GM19463 (cell line): ENCODE data around the gene PLD5.
"Not testable (repeated sequence)": the region's sequence is repeated elsewhere in the genome, so short reads cannot be mapped to it uniquely, and the experiment has no call there.

Source experiments
- ATAC-seq: cut with Tn5 transposase; IDR thresholded peaks from one replicate; pipeline ENCODE4 v1.9.1; 2021; ENCODE audit warnings: mild to moderate bottlenecking, moderate library complexity; ENCODE audit not compliant: unreplicated experiment

The PLD5 gene

DNA sequence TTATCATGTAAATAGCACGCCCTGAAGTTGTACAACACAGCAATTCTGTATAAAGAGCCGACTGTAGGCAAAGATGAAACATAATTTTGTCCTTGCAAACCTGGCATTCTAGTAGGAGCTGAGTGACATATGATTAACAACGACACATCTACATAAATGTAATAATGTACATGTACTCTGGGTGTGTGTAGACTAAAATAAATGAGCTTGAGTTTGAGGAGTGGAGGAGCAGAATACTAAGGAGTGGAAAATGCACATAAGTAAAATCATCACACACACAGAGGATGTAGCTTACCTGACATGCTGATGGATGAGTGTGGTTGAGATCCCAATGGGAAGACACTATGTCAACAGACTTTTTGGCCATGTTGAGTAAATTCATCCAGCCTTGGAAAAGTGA lies 236.4 kb downstream of the PLD5 start:
- not testable (repeated sequence) for ATAC-seq

DNA sequence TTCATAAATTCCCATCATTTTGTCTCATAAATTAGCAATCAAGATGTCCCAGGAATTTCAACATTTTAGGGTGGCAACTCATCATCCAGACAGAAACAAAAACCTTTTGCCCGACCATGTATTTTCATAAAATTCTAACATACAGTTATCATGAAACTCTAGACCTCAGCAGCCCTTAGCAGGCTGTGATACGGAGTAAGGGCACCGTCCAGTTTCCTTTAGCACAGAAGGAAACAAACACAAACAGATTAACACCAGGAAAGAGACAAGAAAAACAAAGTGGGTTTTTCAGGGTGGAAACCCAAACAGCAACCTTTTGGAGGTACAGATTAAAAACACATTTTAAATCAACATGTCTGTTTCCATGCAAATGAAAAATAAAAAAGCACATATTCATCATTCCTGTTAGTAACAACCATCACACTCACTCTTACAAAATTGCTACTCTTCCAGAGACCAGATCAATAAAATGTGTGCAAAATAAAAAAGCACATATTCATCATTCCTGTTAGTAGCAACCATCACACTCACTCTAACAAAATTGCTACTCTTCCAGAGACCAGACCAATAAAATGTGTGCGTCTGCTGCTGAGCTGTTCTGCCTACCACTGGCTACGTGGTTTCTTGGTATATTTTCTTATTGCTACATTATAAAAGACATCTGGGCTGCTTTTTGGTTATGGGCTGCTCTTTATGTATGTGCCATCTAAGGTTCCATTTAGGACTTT lies 241.6 kb downstream of the PLD5 start:
- ATAC-seq = not testable (repeated sequence)

DNA sequence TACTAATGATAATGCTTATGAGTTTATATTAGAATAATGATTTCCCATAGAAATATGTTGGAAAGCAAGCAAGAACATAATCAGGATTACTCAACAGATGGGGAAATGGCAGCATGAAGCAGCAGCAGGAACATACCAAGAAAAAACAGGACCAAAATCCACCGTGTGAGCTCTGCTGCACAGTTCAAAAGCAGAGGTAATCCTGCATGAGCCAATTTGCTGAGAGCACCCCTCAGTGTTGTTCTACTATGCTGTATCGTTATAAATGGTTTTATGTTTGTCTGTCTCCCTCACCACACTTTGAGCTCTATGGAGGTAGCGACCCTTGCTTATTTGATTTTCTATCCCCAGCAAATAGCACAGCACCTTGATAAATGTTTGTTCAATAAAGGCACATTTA lies 246.1 kb downstream of the PLD5 start:
- not testable (repeated sequence) for ATAC-seq

DNA sequence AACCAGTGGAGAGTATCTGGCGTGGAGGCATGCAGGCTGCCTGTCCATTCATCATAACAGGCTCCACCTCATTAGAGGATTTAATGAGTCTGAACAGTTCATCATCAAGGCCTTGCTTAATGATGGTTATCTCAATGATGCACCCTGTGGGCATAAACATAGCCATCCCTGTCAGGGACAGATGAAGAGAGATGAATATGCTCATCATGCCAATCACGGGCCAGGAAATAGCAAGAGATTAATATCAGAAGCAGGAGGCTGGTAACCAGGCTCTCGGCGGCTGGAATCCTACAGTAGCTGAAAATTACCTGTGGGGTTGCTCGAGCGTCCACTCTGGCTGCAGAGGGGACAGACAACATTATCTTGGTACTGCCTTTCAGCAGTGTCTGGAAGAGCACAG lies 247.7 kb downstream of the PLD5 start:
- ATAC-seq = not testable (repeated sequence)

DNA sequence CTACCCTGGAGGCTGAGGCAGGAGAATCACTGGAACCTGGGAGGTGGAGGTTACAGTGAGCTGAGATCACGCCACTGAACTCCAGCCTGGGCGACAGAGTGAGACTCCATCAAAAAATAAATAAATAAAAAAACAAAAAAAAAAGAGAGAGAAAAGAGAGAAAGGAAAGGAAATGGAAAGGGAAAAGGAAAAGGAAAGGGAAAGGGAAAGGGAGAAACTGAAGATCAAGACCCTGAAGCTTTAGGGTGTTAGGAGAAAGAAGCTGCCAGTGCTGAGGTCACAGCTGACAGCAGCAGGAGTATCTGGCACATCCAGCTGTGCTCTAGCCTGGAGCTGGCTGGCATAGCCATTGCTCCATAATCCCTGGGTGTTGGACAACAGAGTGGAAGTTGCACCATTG lies 257.5 kb downstream of the PLD5 start:
- ATAC-seq = not testable (repeated sequence)

DNA sequence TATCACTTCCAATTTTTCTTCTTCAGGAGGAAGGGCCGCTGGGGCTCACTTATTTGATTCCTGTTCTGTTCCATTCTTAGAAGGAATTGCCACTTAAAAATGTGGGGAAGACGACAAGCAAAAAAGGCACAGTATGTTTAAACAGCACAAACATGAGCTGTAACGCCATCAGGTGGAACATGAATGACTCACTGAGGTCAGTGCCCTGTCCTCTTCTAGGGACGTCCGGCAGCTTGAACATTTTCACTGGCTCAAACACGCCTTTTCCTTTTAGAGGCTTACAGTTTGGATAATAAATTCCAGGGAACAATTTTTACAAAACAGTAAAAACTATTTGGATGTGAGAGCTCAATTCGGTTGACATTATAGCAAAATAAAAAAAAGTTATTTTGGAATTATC lies 260.1 kb downstream of the PLD5 start:
- ATAC-seq = not testable (repeated sequence)

DNA sequence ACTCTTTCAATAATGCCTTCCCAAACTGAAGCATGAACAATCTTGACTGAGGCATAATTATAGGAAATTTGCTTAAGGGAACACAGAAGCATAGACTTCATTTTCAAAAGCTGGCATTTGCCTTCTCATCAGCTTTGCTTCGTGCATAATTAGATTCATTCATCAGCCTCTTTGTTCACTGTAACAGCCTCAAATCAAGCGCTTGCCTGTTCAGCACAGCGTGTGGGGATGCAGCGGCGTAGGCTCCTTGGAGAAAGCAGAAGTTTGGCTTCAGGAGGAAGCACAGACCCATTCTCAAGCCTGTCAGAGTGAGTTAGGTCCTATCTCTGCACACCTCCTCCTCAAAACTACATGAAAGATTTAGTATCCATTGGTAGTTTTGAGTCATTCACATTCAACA lies 279.2 kb downstream of the PLD5 start:
- no peak for ATAC-seq

DNA sequence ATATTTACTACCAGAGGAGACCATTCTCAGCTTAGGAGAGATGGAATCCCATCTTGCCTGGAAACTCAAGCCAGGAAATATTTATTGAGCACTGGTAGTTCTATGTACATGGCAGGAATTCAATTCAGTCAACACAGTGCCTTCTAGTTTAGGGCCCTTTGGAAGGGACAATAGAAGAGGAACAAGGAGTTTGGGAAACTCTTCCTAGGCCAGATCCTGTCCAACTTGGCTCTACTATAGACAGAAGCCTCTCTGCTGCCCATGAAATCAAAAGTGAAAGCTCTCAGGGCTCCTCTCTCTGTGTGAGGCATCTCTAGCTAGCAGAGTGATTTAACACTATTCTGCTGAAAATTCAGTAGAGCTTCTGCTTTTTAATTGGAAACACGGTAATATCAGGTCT lies 281.0 kb downstream of the PLD5 start:
- peak; percentile 94 for ATAC-seq

DNA sequence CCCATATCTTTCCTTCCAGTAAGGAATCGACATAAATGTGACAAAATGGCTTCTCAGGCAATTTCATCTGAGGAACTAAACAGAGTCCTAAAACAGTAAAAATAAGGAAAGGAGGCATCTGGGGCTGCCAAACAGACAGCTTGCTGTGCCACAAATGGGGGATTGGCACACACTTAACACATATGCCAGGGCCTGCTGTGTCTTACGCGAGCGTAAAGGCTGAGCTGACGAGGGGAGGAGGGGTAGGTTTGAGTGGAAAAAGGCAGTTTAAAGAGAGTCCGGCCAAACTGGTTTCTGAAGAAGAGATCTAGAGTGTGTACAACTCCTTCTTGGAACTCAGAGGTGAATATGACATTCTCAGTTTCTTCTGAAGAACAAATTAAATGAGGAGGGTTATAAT lies 281.5 kb downstream of the PLD5 start:
- ATAC-seq = no peak

DNA sequence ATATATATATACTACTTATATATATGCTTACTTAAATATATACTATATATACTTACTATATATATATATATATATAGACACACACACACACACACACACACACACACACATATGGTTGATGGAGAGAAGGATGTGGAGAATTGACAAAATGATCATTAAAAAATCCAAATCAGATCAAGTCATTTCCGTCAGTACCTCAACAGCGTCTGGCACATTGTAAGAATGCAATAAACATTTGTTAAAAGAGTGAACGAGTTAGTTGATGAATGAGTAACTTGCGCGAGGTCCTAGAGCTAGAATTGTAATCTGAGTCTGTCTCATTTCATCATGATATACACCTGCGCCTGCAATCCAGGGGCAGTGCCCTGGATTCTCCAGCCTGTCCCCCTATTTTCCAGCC lies 282.6 kb downstream of the PLD5 start:
- no peak for ATAC-seq

DNA sequence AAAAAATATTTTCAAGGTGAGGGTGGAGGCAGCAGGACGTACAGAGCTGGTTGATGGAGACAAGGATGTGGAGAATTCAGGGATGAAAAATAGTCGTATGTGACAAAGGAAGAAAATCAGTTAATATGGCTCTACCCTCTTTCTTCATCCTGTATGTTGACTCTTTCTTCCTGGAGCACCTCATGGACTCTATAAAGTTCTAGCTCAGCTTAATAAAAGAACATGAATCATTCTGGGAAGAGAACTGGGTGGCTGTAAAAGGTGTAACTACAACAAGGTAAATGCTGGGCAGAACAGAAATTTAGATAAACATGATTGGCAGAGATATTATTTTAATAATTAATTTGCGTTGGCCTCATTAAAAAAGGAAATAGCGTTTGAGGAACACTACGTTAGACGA lies 283.8 kb downstream of the PLD5 start:
- no peak for ATAC-seq

DNA sequence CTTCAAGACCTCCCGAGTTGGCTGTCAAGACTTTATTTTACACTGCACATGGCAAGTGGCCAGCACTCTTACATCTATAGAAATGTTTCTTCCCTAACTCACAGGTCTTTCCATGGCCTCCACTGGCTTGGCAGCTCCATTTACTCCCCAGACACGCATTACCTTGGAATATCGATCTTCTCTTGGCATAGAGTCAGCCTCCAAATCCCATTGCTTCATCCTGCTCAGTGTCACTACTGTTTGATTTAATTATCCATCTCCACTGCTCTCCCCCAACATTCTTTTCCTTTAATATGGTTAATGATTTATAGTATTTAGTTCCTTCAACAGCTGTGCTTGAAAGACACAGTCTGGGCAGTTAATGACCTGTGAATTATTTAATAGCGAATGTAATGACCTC lies 284.4 kb downstream of the PLD5 start:
- ATAC-seq = no peak

DNA sequence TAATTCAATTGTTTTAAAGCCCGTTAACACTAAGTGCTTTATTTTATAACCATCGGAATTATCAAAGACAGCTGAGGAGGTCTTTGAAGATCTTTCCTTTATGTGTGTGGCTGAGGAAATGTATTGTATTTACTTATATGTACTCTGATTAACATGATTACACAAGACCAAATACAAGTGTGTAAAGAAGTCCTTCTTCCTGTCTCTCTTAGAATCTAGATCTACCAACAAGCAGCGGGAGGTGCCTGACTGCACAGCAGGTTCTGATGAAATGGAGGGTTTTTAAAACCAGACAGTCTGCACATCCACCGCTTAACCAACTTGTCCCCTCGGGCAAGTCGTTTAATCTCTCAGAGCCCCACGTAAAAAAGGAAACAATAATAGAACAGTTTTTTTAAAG lies 285.1 kb downstream of the PLD5 start:
- no peak for ATAC-seq

DNA sequence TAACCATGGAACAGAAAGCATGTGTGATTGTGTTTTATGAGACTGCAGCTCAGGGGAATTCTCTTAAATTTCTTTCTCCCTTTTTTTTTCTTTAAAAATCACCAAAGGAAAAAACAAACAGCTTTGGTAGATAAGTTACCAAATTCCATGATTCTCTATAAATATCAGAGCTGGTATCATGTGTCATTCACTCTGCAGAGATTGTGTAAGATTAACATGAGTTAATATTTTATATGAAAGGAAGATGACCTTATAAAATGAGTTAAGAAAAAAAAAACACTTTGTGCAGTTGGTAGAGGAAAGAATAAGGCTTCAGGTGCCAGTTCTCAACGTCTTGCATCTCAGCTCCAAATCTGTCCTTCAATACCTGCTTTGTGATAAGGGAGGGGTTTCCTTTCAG lies 287.4 kb downstream of the PLD5 start:
- no peak for ATAC-seq

DNA sequence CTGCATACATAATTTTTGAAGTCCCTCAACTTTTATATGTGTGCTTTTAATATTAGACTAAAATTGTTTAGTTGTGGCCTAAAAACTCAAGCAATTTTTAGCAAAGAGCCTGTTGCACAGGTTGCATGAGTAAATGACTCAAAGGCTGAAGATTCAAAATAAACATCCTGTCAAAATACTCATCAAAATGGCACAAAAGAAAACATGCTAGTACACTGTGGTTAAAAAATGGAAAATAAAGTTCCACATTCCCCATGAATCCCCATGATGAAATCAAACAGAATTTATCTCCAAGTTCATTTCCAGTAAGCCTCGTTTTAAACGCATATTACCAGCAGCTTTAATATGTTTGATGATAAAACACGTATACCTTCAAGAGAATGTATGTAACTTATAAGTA lies 295.5 kb downstream of the PLD5 start:
- no peak for ATAC-seq

DNA sequence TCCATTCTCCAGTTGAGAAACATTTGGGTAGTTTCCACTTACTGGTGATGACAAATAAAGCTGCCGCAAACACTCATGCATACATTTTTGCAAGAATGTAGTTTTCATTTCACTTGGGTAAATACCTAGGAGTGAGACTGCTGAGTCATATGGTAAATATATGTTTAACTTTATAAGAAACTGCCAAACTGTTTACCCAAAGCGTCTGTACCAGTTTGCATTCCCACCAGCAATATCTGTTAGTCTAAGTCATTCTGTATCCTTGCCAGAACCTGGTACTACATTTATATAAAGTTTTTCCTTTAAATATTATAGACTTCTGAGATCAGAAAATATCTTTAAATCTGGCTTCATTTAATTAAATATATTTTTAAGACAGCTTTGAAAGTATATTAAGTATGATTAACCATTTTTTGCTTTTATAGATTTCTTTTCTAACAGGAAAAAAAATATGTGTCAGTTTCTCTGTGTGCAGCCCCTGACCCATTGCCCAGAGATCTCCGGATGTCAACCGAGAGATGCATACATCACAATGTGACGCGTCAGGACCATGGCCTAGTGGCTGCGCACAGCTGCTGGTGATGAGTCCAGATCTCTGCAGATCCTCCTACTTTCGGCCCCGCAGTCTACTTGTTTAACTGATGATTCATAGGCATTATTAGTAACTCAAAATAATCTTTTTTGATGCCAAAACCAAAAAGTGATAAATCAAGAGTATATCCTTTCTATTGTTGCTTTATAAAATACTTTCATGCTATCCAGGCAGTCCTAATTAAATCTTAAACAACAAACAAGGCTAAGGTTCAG lies 298.5 kb downstream of the PLD5 start:
- ATAC-seq = peak; percentile 66

DNA sequence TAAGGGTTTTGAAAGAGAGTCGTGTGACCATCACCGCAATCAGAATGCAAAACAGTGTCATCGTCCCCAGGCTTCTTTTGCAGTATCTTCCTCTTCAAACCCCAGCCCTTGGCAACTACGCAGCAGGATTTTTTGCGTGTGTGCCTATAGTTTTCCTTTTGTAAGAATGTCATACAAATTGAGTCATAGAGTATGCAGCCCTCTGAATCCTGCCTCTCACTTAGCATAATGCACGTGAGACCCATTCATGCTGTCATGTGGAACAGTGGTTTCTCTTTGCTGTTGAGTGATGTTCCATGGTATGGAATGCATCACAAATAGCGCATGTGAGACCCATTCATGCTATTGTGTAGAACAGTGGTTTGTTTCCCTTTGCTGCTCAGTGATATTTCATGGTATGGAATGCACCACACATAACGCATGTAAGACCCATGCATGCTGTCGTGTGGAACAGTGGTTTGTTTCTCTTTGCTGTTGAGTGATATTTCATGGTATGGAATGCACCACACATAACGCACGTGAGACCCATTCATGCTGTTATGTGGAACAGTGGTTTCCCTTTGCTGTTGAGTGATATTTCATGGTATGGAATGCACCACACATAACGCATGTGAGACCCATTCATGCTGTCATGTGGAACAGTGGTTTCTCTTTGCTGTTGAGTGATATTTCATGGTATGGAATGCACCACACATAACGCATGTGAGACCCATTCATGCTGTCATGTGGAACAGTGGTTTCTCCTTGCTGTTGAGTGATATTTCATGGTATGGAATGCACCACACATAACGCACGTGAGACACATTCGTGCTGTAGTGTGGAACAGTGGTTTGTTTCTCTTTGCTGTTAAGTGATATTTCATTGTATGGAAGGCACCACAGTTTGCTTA lies 299.4 kb downstream of the PLD5 start:
- ATAC-seq = not testable (repeated sequence)

DNA sequence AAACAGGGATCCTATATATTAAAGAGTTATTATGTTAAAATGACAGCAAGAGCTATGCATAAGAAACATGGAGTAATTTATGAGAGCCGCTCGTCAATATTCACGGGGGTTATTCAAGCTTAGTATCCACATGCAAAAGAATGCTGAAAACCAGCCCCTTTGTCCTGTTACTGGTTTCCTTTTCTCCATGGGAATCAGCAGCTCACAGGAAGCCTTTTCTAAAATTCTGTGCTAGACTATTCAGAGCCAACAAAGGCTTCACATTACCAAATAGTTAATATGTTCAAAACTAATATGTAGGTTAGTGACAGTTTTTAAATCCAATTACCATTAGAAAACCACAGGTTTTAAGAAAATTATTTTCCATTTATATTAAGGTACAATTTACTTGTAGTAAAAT lies 300.0 kb downstream of the PLD5 start:
- no peak for ATAC-seq

DNA sequence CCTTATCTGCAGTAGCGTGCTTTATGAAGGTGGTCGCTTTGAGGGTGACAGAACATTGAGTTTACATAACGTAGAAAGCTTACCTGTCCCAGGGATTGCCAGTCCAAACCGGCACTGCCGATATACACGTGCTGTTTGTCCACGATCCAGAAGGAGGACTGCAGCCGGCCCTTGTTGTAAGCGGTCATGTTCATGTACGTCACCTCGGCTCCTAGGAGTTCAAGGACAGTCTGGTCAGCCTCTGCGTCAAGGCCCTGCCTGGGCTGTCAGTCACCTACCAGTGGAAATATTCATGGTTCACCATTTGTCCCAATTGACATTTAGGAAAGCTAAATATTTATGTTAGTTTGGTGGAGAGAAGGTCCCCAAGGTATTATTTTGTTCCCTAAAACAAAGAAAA lies 304.6 kb downstream of the PLD5 start:
- ATAC-seq = no peak

DNA sequence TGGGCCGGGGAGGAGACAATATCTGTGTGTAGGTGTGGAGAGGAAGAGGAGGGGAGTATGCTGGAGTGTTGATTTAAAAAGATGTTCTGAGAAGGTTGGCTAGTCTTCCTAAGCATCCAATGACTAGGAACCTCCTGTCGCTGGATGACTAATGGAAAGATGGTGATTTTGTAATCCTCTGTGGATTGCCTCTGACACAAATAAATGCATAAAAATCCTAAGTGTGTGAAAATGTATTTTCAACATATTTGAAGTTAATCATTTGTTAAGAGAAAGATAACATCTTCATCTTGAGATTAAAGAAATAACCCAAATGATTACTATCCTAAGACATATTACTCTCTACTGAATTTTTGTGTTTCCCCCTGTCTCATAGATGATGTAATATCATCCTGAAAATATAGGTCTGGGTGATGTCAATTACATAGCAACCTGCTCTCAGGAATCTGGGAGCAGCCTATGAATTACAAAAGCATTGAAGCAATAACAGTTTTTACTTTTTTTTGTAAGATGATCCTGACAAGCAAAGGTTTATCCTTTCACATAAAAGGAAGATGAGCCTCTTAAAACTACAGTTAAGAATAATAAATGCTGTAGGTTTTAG lies 305.1 kb downstream of the PLD5 start:
- ATAC-seq = no peak

DNA sequence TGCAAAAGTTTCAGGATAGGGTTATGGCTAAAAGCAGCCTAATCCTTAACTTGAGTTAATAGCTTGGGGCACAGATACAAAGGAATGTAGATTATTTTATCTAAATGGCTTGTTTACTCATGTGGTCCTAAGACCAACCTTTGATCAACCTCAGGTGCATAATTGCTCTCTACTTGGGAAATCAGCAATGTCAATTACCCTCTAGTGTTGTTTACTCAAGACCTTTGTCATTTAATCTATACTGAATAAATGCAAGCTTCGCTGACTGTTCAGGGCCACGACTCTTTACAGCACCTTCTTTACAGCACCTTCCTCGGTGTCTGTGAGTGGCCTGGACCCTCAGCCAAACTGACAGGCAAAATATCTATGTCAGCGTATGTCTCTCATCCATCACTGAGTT lies 308.1 kb downstream of the PLD5 start:
- no peak for ATAC-seq
